ENCODE data around the gene C6orf52. TPM values are rescaled to one million over a fixed set of nuclear protein-coding genes. Genes with fewer than 3 reads are reported as not detected.

The C6orf52 gene
- total RNA-seq, 1 experiment from 2014 or later: 6.2 TPM

GRCh38 chr6:10686901-10687300, 7.5 kb downstream of the C6orf52 start:
- Histone ChIP-seq H3K79me2 (ENCODE audit: low read depth) (no peaks in the 10 kb centered on the region), H3K9me3 (ENCODE audit: insufficient read depth, low read depth) (no peaks in the 10 kb centered on the region), H3K9me2 (ENCODE audit: insufficient read depth) (no peaks in the 10 kb centered on the region), H3K4me1 (replicated peaks; ENCODE audit: insufficient read depth) (no peaks in the 10 kb centered on the region), H2AFZ (no peak overlapping the region), H3K27me3 (ENCODE audit: insufficient read depth, low read depth) (no peaks in the 10 kb centered on the region), H3K36me3 (ENCODE audit: low read depth) (no peaks in the 10 kb centered on the region), H4K20me1 (ENCODE audit: insufficient read depth) (no peaks in the 10 kb centered on the region), H3F3A (ENCODE audit: insufficient read depth, low read depth) (no peaks in the 10 kb centered on the region), H3K4me3 (no peak overlapping the region), H3K27ac (no peak overlapping the region), H3K4me2 (no peak overlapping the region)
- TF ChIP-seq EZH2 (IDR thresholded peaks at IDR 0.05; ENCODE audit: low read depth) (no peak), CTCF (conservative IDR thresholded peaks at IDR 0.05) (no peak)
- ChIA-PET CTCF (no interaction called here), POLR2A (ENCODE audit: unreplicated experiment) (no interaction called here)
- no TSS peak for BruUV-seq (replicated peaks)
- no peak for DNase-seq
- intact Hi-C loops (cut with micrococcal nuclease; ENCODE audit: unreplicated experiment): no loop called here

GRCh38 chr6:10685092-10685915, 9.1 kb downstream of the C6orf52 start:
- no peak overlapping the region for H2AFZ ChIP-seq
- no peaks in the 10 kb centered on the region for H3K9me2 ChIP-seq (ENCODE audit: insufficient read depth)
- no peaks in the 10 kb centered on the region for H3K36me3 ChIP-seq (ENCODE audit: low read depth)
- intact Hi-C loops (cut with micrococcal nuclease; ENCODE audit: unreplicated experiment): no loop called here
- no TSS peak for BruUV-seq (replicated peaks)
- H3K4me3 ChIP-seq: no peak overlapping the region
- H3K4me2 ChIP-seq: no peak overlapping the region
- ChIA-PET POLR2A (ENCODE audit: unreplicated experiment) (no interaction called here), CTCF (no interaction called here)
- no peaks in the 10 kb centered on the region for H3K27me3 ChIP-seq (ENCODE audit: insufficient read depth, low read depth)
- no peak overlapping the region for H3K27ac ChIP-seq
- no peak for DNase-seq
- no peaks in the 10 kb centered on the region for H3K4me1 ChIP-seq (replicated peaks; ENCODE audit: insufficient read depth)
- H3K9me3 ChIP-seq (ENCODE audit: insufficient read depth, low read depth): no peaks in the 10 kb centered on the region
- no peaks in the 10 kb centered on the region for H4K20me1 ChIP-seq (ENCODE audit: insufficient read depth)
- no peaks in the 10 kb centered on the region for H3F3A ChIP-seq (ENCODE audit: insufficient read depth, low read depth)
- TF ChIP-seq CTCF (conservative IDR thresholded peaks at IDR 0.05) (no peak), EZH2 (IDR thresholded peaks at IDR 0.05; ENCODE audit: low read depth) (no peak)
- H3K79me2 ChIP-seq (ENCODE audit: low read depth): no peaks in the 10 kb centered on the region

- Histone ChIP-seq H3K4me3 (no peak overlapping the region), H4K20me1 (ENCODE audit: insufficient read depth) (no peaks in the 10 kb centered on the region), H3K4me1 (replicated peaks; ENCODE audit: insufficient read depth) (no peaks in the 10 kb centered on the region), H3K27ac (no peak overlapping the region), H3K79me2 (ENCODE audit: low read depth) (no peaks in the 10 kb centered on the region), H3K27me3 (ENCODE audit: insufficient read depth, low read depth) (no peaks in the 10 kb centered on the region), H3K36me3 (ENCODE audit: low read depth) (no peaks in the 10 kb centered on the region), H3K9me2 (ENCODE audit: insufficient read depth) (no peaks in the 10 kb centered on the region), H2AFZ (no peak overlapping the region), H3F3A (ENCODE audit: insufficient read depth, low read depth) (no peaks in the 10 kb centered on the region), H3K4me2 (no peak overlapping the region), H3K9me3 (ENCODE audit: insufficient read depth, low read depth) (no peaks in the 10 kb centered on the region)
- no peak for DNase-seq
- BruUV-seq (replicated peaks): no TSS peak
- ChIA-PET POLR2A (ENCODE audit: unreplicated experiment) (no interaction called here), CTCF (no interaction called here)
- TF ChIP-seq EZH2 (IDR thresholded peaks at IDR 0.05; ENCODE audit: low read depth): no peak
- no peak for TF ChIP-seq CTCF (conservative IDR thresholded peaks at IDR 0.05)
- intact Hi-C loops (cut with micrococcal nuclease; ENCODE audit: unreplicated experiment): no loop called here
Measured at GRCh38 chr6:10684618-10685017, 9.8 kb downstream of the C6orf52 start.

All from PC-9 (cell line).